Activated B cell treated with CpG ODN at 0.5 μM for 24 hours (primary cell): Measurements from ENCODE around the gene CFAP69. TPM values are rescaled to one million over a fixed set of nuclear protein-coding genes. Genes with fewer than 3 reads are reported as not detected.
"Not testable (repeated sequence)": the region's sequence is repeated elsewhere in the genome, so short reads cannot be mapped to it uniquely, and the experiment has no call there.

ENCODE experiments used
- ATAC-seq: fragments of 200-7000 bp; cut with Tn5 transposase; one replicate; pipeline ENCODE4 v1.10.0; 2021; ENCODE audit warnings: low read depth, mild to moderate bottlenecking, moderate library complexity
- CTCF ChIA-PET: fragments of 350-600 bp; sonication (Branson Sonifier 250); formaldehyde crosslinking; loops from one replicate; lab custom pipeline; 2021; ENCODE audit warnings: antibody characterized with exemption; lab: Charles Lee
- POLR2A ChIA-PET: fragments of 350-600 bp; sonication (Branson Sonifier 250); formaldehyde crosslinking; loops from one replicate; lab custom pipeline; 2021; ENCODE audit warnings: antibody characterized with exemption; lab: Charles Lee
- DNase-seq: peaks from one replicate; pipeline ENCODE4 v3.0.0; 2022
- H3K27ac Mint-ChIP-seq: one replicate; pipeline ENCODE4 v1.8.0; 2020; ENCODE audit warnings: mixed read lengths
- H3K27me3 Mint-ChIP-seq: one replicate; pipeline ENCODE4 v1.8.0; 2021; ENCODE audit warnings: mixed read lengths
- H3K36me3 Mint-ChIP-seq: one replicate; pipeline ENCODE4 v1.8.0; 2021; ENCODE audit warnings: low read depth, mixed read lengths
- H3K4me1 Mint-ChIP-seq: one replicate; pipeline ENCODE4 v1.8.0; 2021; ENCODE audit warnings: mixed read lengths
- H3K4me3 Mint-ChIP-seq: one replicate; pipeline ENCODE4 v1.8.0; 2020; ENCODE audit warnings: mild to moderate bottlenecking, mixed read lengths
- H3K9me3 Mint-ChIP-seq: one replicate; pipeline ENCODE4 v1.8.0; 2020; ENCODE audit warnings: mixed read lengths
- intact Hi-C: fragments of 100-400 bp; cut with micrococcal nuclease; formaldehyde crosslinking; loops from one replicate; pipeline ENCODE4 v1.15.1; 2024
- total RNA-seq: library from RNA; stranded (reverse); gene quantifications from 2 replicates; pipeline ENCODE4 v1.2.3, GENCODE V29; 2022
- TF ChIP-seq, protein P1 (sequence below): fragments of 200-600 bp; IDR thresholded peaks from one replicate; pipeline ENCODE4 v1.8.0; 2022; ENCODE audit warnings: antibody characterized with exemption, mild to moderate bottlenecking

CFAP69 gene
- total RNA-seq, 1 donor from 2014 or later, result 0.62 TPM

DNA sequence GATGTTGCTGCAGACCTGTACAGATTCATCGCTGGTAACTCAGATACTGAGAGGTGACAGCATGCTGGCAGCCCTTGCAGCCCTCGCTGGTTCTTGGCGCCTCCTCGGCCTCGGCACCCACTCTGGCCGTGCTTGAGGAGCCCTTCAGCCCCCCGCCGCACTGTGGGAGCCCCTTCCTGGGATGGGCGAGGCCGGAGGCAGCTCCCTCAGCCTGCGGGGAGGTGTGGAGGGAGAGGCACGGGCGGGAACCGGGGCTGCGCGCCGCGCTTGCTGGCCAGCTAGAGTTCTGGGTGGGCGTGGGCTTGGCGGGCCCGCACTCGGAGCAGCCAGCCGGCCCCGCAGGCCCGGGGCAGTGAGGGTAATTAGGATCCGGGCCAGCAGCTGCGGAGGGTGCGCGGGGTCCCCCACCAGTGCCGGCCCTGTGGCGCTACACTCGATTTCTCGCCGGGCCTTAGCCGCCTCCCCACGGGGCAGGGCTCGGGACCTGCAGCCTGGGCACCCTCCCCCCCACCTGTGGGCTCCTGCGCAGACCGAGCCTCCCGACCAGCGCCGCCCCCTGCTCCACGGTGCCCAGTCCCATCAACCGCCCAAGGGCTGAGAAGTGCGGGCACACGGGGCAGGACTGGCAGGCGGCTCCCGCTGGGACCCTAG is 89.3 kb downstream of the CFAP69 start:
- TF ChIP-seq, protein P1, sequence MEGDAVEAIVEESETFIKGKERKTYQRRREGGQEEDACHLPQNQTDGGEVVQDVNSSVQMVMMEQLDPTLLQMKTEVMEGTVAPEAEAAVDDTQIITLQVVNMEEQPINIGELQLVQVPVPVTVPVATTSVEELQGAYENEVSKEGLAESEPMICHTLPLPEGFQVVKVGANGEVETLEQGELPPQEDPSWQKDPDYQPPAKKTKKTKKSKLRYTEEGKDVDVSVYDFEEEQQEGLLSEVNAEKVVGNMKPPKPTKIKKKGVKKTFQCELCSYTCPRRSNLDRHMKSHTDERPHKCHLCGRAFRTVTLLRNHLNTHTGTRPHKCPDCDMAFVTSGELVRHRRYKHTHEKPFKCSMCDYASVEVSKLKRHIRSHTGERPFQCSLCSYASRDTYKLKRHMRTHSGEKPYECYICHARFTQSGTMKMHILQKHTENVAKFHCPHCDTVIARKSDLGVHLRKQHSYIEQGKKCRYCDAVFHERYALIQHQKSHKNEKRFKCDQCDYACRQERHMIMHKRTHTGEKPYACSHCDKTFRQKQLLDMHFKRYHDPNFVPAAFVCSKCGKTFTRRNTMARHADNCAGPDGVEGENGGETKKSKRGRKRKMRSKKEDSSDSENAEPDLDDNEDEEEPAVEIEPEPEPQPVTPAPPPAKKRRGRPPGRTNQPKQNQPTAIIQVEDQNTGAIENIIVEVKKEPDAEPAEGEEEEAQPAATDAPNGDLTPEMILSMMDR, result no peak

GRCh38 chr7:90334926-90335325 is 90.0 kb downstream of the CFAP69 start:
- POLR2A ChIA-PET, H3K9me3 Mint-ChIP-seq, ATAC-seq, intact Hi-C loops, H3K27ac Mint-ChIP-seq, DNase-seq, H3K36me3 Mint-ChIP-seq, H3K4me1 Mint-ChIP-seq, H3K27me3 Mint-ChIP-seq, CTCF ChIA-PET, H3K4me3 Mint-ChIP-seq: not testable (repeated sequence)

More for the DNA sequence above, 89.3 kb downstream of the CFAP69 start:
- peaks cover 6% of the 10 kb centered on the region for H3K27me3 Mint-ChIP-seq
- H3K4me1 Mint-ChIP-seq, result no peaks in the 10 kb centered on the region
- intact Hi-C loops, result no loop called here
- no peak overlapping the region for H3K27ac Mint-ChIP-seq
- no peaks in the 10 kb centered on the region for H3K36me3 Mint-ChIP-seq
- no peak for ATAC-seq
- no peaks in the 10 kb centered on the region for H3K9me3 Mint-ChIP-seq
- DNase-seq, result no peak
- H3K4me3 Mint-ChIP-seq, result no peak overlapping the region
- ChIA-PET CTCF (no interaction called here), POLR2A (no interaction called here)

GRCh38 chr7:90337106-90337505 is 92.1 kb downstream of the CFAP69 start:
- TF ChIP-seq, protein P1, result no peak
- intact Hi-C loops, result no loop called here
- POLR2A ChIA-PET, result no interaction called here
- no peaks in the 10 kb centered on the region for H3K36me3 Mint-ChIP-seq
- no peak for ATAC-seq
- CTCF ChIA-PET, result no interaction called here
- no peak overlapping the region for H3K4me3 Mint-ChIP-seq
- no peaks in the 10 kb centered on the region for H3K4me1 Mint-ChIP-seq
- no peak overlapping the region for H3K27ac Mint-ChIP-seq
- no peaks in the 10 kb centered on the region for H3K9me3 Mint-ChIP-seq
- DNase-seq, result no peak
- peaks cover 6% of the 10 kb centered on the region for H3K27me3 Mint-ChIP-seq

DNA sequence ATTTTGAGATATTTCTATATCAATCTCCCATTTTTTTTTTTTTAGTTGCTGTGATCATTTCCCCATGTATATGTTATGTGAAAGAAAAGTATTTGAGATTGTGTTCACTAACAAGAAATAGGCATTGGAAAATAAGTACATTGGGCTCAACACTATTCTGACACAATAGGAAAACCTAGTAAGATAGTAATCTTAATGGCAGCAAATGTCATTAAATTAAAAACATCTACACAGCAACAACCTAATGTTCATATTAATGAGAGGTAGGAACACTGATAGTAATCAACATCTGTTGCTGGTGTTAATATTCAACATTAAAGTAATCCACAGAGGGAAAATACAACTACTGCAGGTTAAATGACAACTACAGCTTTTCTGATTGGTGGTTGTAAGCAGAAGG is 100.0 kb downstream of the CFAP69 start:
- Mint-ChIP-seq H3K27me3 (no peaks in the 10 kb centered on the region), H3K9me3 (no peaks in the 10 kb centered on the region), H3K27ac (peak overlapping the region; percentile 98), H3K4me3 (peak overlapping the region; percentile 96), H3K4me1 (peaks cover 35% of the 10 kb centered on the region), H3K36me3 (peaks cover 21% of the 10 kb centered on the region)
- DNase-seq (no peak), ATAC-seq (no peak)
- TF ChIP-seq, protein P1, result no peak
- CTCF ChIA-PET, result no interaction called here
- intact Hi-C loops, result loop anchor here (5.0 to 10.0 kb wide), 3 partner anchors 257 to 1600 kb away; partner anchors contain the start of genes AKAP9 and MTERF1
- POLR2A ChIA-PET, result interaction anchor here (2.3 kb wide), 1 partner anchor 58 kb away, joined by 21 read pairs; the partner anchor contains the start of gene CLDN12

DNA sequence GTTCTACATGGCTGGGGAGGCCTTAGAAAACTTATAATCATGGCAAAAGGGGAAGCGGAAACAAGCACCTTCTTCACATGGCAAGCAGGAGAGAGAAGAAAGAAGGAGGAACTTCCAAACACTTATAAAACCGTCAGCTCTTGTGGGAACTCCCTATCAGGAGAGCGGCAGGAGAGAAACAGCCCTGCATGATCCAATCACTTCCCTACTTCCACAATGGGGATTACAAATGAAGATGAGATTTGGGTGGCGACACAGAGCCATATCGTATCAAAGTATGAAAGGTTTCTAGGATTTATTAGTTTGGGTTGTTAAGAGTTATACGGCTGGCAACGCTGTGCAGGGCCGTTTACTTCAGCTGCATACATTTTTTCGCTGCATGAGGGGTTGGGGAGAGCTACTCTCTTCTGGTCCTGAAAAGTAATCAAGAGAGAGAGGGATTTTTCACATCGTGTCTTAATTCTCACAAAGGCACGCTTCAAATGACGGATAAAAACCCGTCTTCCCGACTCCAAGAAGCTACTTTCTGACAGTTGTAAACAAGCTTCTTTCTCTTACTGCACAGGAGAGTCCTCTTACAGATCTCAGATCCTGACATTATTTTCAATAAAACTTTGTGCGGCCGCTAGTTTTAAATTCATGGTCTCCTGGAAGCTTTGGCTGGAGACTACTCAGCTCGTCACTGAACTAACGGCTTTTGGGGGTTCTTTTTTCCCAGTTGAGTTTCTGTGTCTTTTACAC is 100.8 kb downstream of the CFAP69 start:
- no peak for DNase-seq
- H3K4me1 Mint-ChIP-seq, result peaks cover 35% of the 10 kb centered on the region
- TF ChIP-seq, protein P1, result no peak
- intact Hi-C loops, result loop anchor here (1.0 to 10.0 kb wide), 7 partner anchors 58 to 1787 kb away; partner anchors contain the start of genes AKAP9, CFAP69, CLDN12 and MTERF1
- peaks cover 28% of the 10 kb centered on the region for H3K36me3 Mint-ChIP-seq
- no peaks in the 10 kb centered on the region for H3K9me3 Mint-ChIP-seq
- CTCF ChIA-PET, result interaction anchor here (0.7 to 0.8 kb wide), 2 partner anchors 58 to 66 kb away, joined by 3 to 4 read pairs; partner anchors contain the start of gene CLDN12
- H3K4me3 Mint-ChIP-seq, result peak overlapping the region; percentile 96
- POLR2A ChIA-PET, result interaction anchor here (0.7 to 2.3 kb wide), 3 partner anchors 55 to 1595 kb away, joined by 3 to 21 read pairs (median 3); partner anchors contain the start of genes AKAP9 and CLDN12
- H3K27ac Mint-ChIP-seq, result peak overlapping the region; percentile 98
- ATAC-seq, result peak; percentile 7
- no peaks in the 10 kb centered on the region for H3K27me3 Mint-ChIP-seq
